ENCODE measurements around the gene KDM2B. TPM values are rescaled to one million over a fixed set of nuclear protein-coding genes. Genes with fewer than 3 reads are reported as not detected.

The KDM2B gene
- total and polyA plus RNA-seq, 2 of the 8 experiments (the other 6 are each of a cell fraction or from before 2014, with no cell fraction given), result 111 to 162 TPM

DNA sequence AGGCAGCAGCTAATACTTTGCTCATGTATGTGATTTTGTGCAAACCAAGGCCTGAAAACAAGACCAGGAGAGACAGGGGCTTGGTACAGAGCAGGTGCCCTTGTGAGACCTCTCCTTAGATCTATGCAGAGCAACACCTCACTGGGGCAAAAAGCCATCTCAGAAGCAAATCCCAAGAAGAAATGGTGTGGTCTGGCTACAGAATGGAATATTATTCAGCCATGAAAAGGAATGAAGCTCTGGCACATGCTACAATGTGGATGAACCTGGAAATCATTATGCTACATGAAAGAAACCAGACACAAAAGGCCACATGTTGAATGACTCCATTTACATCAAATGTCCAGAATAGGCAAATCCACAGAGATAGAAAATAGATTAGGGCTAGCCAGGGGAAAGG lies 61.6 kb downstream of the KDM2B start:
- H3K4me3 ChIP-seq (ENCODE audit: extremely low read depth in 1 of 4, insufficient read depth in 2 of 4, low read depth in 3 of 4, low read length in 4 of 4), result no peak overlapping the region
- no peak overlapping the region for H3K14ac ChIP-seq (ENCODE audit: insufficient read length)
- H3K79me2 ChIP-seq (ENCODE audit: control insufficient read depth in 1 of 2, insufficient read depth in 2 of 2, low read length in 2 of 2), result peaks cover 0 to 21% of the 10 kb centered on the region in 2 experiments; a peak in 1 of 4 replicates
- H2BK12ac ChIP-seq (ENCODE audit: low read depth, low read length), result no peak overlapping the region
- CTCF ChIA-PET (ENCODE audit: partially characterized antibody), result no interaction called here
- peaks cover 13% of the 10 kb centered on the region for H3K79me1 ChIP-seq (ENCODE audit: low read depth, low read length)
- DNase-seq (ENCODE audit: low read depth in 1 of 2, low spot score in 2 of 2) (no peak), FAIRE-seq (no peak)
- no peak overlapping the region for H3K4me2 ChIP-seq (ENCODE audit: insufficient read depth in 1 of 2, low read depth in 2 of 2, low read length in 2 of 2)
- H2BK15ac ChIP-seq (ENCODE audit: low read length), result no peak overlapping the region
- no peak overlapping the region for H3K18ac ChIP-seq (ENCODE audit: extremely low read depth, low read length)
- H3K4me1 ChIP-seq (replicated peaks in 1 of 4; ENCODE audit: control insufficient read depth in 3 of 4, insufficient read depth in 4 of 4, low read length in 3 of 4), result peaks cover 0 to 3% (median 0%) of the 10 kb centered on the region in 4 experiments; a peak in 1 of 7 replicates
- H3K27ac ChIP-seq (ENCODE audit: low read depth, low read length), result no peak overlapping the region
- H3K27me3 ChIP-seq (replicated peaks in 1 of 4; ENCODE audit: control insufficient read depth in 3 of 4, extremely low read depth in 1 of 4, insufficient read depth in 3 of 4, low read length in 3 of 4), result no peaks in the 10 kb centered on the region; a peak in 1 of 7 replicates
- no peak overlapping the region for H2AK5ac ChIP-seq (ENCODE audit: low read depth, low read length)
- H2BK120ac ChIP-seq (replicated peaks; ENCODE audit: low read depth, low read length), result no peak overlapping the region
- H3K9me3 ChIP-seq (ENCODE audit: insufficient read depth in 2 of 2, low read depth in 1 of 2, low read length in 1 of 2), result no peaks in the 10 kb centered on the region
- no peak overlapping the region for H3K23ac ChIP-seq (ENCODE audit: insufficient read length)
- no peak overlapping the region for H2BK5ac ChIP-seq (ENCODE audit: low read depth, low read length)
- H3K36me3 ChIP-seq (ENCODE audit: control insufficient read depth in 2 of 4, insufficient read depth in 4 of 4, low read length in 3 of 4), result peaks cover 9 to 37% (median 19%) of the 10 kb centered on the region in 4 experiments; a peak in 5 of 8 replicates
- no peak overlapping the region for H3K4ac ChIP-seq (replicated peaks; ENCODE audit: insufficient read length, low read depth, low read length)
- no peak overlapping the region for H3K56ac ChIP-seq (replicated peaks; ENCODE audit: insufficient read length, low read depth, low read length)
- H4K8ac ChIP-seq (ENCODE audit: extremely low read depth, insufficient read depth, low read length), result no peak overlapping the region
- H3K23me2 ChIP-seq (ENCODE audit: low read depth, low read length), result no peaks in the 10 kb centered on the region; the same call in 1 of the 2 replicates
- H4K20me1 ChIP-seq (replicated peaks in 1 of 2; ENCODE audit: control insufficient read depth in 1 of 2, insufficient read depth in 2 of 2, low read length in 2 of 2), result peaks cover 6 to 21% of the 10 kb centered on the region in 2 experiments
- no peak overlapping the region for H4K91ac ChIP-seq (replicated peaks; ENCODE audit: insufficient read length, low read length)
- POLR2A ChIA-PET (ENCODE audit: partially characterized antibody), result interaction anchor here (1.3 kb wide), 1 partner anchor 15 kb away, joined by 3 read pairs; no protein-coding TSS in a partner anchor
- no peak overlapping the region for H2AFZ ChIP-seq (ENCODE audit: low read length)
- no peak overlapping the region for H3K9ac ChIP-seq (replicated peaks in 1 of 4; ENCODE audit: extremely low read depth in 1 of 4, low read depth in 3 of 4, low read length in 3 of 4)
- no peak overlapping the region for H2BK20ac ChIP-seq (ENCODE audit: low read length)
- H4K5ac ChIP-seq (ENCODE audit: insufficient read length, low read depth, low read length), result no peak overlapping the region
- TF ChIP-seq POLR2A (IDR thresholded peaks at IDR 0.05; ENCODE audit: control extremely low read depth in 1 of 2, low read depth in 2 of 2, low read length in 2 of 2) (no peak), BCL11A (IDR thresholded peaks at IDR 0.05; ENCODE audit: low read depth in 2 of 2, low read length in 2 of 2) (no peak), KDM5A (IDR thresholded peaks at IDR 0.05; ENCODE audit: low read length) (no peak)
